PC-3 (cell line): ENCODE measurements around the gene ZIM2.

ENCODE experiments used
- EZH2 ChIP-seq: fragments of 300-600 bp; sonication (generic); IDR thresholded peaks from one replicate; pipeline ENCODE4 v1.6.1; 2017; ENCODE audit warnings: antibody characterized with exemption, mild to moderate bottlenecking, low read length; ENCODE audit not compliant: unreplicated experiment
- TF ChIP-seq, protein P1 (sequence below): fragments of 300-600 bp; sonication (generic); conservative IDR thresholded peaks from 2 replicates; pipeline ENCODE4 v1.5.1; 2017; ENCODE audit warnings: antibody characterized with exemption, low read depth, mild to moderate bottlenecking, low read length

DNA sequence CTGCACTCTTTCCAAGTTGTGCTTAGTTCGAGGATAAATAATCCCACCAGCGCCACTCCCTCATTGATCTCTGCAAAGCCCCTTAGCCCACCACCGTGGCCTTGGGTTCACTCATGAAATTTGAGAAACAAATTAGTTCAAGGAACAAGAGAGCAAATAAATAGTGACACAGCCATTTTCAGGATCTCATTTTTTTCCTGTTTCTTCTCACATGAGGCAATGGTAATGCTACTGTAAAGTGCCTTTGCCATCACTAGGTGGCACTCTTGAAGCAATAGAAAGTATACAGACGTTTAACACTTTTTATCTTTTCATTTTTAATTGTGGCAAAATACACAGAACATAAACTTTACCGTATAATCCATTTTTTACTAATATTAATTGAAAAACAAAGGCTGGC, 92.1 kb downstream of the ZIM2 start:
- TF ChIP-seq, protein P1, sequence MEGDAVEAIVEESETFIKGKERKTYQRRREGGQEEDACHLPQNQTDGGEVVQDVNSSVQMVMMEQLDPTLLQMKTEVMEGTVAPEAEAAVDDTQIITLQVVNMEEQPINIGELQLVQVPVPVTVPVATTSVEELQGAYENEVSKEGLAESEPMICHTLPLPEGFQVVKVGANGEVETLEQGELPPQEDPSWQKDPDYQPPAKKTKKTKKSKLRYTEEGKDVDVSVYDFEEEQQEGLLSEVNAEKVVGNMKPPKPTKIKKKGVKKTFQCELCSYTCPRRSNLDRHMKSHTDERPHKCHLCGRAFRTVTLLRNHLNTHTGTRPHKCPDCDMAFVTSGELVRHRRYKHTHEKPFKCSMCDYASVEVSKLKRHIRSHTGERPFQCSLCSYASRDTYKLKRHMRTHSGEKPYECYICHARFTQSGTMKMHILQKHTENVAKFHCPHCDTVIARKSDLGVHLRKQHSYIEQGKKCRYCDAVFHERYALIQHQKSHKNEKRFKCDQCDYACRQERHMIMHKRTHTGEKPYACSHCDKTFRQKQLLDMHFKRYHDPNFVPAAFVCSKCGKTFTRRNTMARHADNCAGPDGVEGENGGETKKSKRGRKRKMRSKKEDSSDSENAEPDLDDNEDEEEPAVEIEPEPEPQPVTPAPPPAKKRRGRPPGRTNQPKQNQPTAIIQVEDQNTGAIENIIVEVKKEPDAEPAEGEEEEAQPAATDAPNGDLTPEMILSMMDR, result peak; percentile 63
- TF ChIP-seq EZH2, result no peak
